Measurements from ENCODE around the gene TTC28.
"Not testable (repeated sequence)": the region's sequence is repeated elsewhere in the genome, so short reads cannot be mapped to it uniquely, and the experiment has no call there.

TTC28 gene

GRCh38 chr22:28604966-28605761, 74.5 kb downstream of the TTC28 start:
- DNase-seq (ENCODE audit: low read depth) = no peak

GRCh38 chr22:28601915-28602314, 77.7 kb downstream of the TTC28 start:
- DNase-seq (ENCODE audit: low read depth) = no peak

- no peak for DNase-seq (ENCODE audit: low read depth)
Measured at GRCh38 chr22:28600546-28601143, 79.0 kb downstream of the TTC28 start.

GRCh38 chr22:28599693-28600092, 79.9 kb downstream of the TTC28 start:
- no peak for DNase-seq (ENCODE audit: low read depth)

- DNase-seq (ENCODE audit: low read depth) = no peak
Measured at GRCh38 chr22:28597665-28598064, 82.0 kb downstream of the TTC28 start.

- DNase-seq (ENCODE audit: low read depth) = no peak
Measured at GRCh38 chr22:28594797-28595462, 84.7 kb downstream of the TTC28 start.

- no peak for DNase-seq (ENCODE audit: low read depth)
Measured at GRCh38 chr22:28594076-28594796, 85.4 kb downstream of the TTC28 start.

GRCh38 chr22:28593299-28593698, 86.3 kb downstream of the TTC28 start:
- DNase-seq (ENCODE audit: low read depth) = no peak

GRCh38 chr22:28589102-28589750, 90.4 kb downstream of the TTC28 start:
- no peak for DNase-seq (ENCODE audit: low read depth)

- no peak for DNase-seq (ENCODE audit: low read depth)
Measured at GRCh38 chr22:28585324-28585723, 94.3 kb downstream of the TTC28 start.

- DNase-seq (ENCODE audit: low read depth) = no peak
Measured at GRCh38 chr22:28582806-28583205, 96.8 kb downstream of the TTC28 start.

- DNase-seq (ENCODE audit: low read depth) = no peak
Measured at GRCh38 chr22:28581016-28581415, 98.6 kb downstream of the TTC28 start.

- no peak for DNase-seq (ENCODE audit: low read depth)
Measured at GRCh38 chr22:28576162-28576561, 103.5 kb downstream of the TTC28 start.

GRCh38 chr22:28574159-28574788, 105.4 kb downstream of the TTC28 start:
- DNase-seq (ENCODE audit: low read depth) = no peak

GRCh38 chr22:28570696-28571373, 108.8 kb downstream of the TTC28 start:
- no peak for DNase-seq (ENCODE audit: low read depth)

GRCh38 chr22:28568974-28569373, 110.7 kb downstream of the TTC28 start:
- DNase-seq (ENCODE audit: low read depth) = not testable (repeated sequence)

GRCh38 chr22:28568099-28568498, 111.5 kb downstream of the TTC28 start:
- no peak for DNase-seq (ENCODE audit: low read depth)

- DNase-seq (ENCODE audit: low read depth) = not testable (repeated sequence)
Measured at GRCh38 chr22:28566920-28567499, 112.6 kb downstream of the TTC28 start.

- DNase-seq (ENCODE audit: low read depth) = no peak
Measured at GRCh38 chr22:28563636-28564035, 116.0 kb downstream of the TTC28 start.

GRCh38 chr22:28562324-28562723, 117.3 kb downstream of the TTC28 start:
- no peak for DNase-seq (ENCODE audit: low read depth)

GRCh38 chr22:28560743-28561101, 118.9 kb downstream of the TTC28 start:
- DNase-seq (ENCODE audit: low read depth) = not testable (repeated sequence)
